HG02588 (cell line): ENCODE results near the gene NAT10.
A peak's percentile ranks its signal among the peaks of the same experiment; 100 is the strongest.

Experiments
- ATAC-seq: cut with Tn5 transposase; IDR thresholded peaks from one replicate; pipeline ENCODE4 v1.9.1; 2021; ENCODE audit warnings: mild to moderate bottlenecking, moderate library complexity; ENCODE audit not compliant: unreplicated experiment

The NAT10 gene

DNA sequence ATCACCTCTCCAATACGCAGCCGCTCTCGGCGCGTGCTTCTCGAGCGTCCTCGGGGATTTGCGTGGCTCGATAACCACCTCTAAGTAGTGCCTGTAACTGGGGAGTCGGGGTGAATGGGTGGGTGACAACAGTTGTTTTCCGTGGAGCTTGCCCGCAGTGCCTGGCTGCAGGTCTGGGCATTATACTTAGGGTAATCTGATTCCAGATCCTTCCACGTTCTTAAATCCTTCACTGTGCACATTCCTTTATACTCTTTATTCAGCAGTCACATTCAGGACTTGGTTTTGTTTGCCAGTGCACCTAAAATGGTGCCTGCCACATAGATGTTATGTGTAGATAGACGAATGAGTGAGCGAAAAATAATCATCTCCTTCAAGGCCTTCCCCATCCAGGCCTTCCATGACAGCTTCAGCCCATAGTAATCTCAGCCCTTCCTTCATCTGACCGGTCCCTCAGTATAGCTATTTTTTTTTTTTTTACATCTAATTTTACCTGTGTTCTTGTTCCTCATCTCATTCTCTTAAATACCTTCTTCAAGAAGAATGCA lies 602 bp downstream of the NAT10 start:
- no peak for ATAC-seq

- ATAC-seq: no peak
Observed at GRCh38 chr11:34111722-34112270, 6.4 kb downstream of the NAT10 start.

DNA sequence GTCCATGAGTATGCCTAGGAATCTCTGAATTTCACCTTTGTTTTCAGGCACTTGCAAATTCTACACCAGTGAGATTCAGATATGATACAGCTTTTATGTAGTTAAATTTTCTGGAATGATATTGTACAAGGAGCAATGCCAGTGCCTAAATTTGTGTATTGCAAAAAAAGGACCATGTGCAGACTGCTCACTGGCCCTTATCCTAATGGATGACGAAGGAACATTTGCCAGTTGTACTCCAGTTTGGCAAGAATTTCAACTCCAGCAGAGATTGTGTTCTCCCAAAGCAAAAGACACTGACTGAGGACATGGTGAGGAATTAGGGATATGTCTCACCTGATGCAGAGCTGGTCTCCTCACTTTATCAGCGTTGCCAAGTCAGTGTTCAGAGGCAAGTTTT lies 8.6 kb downstream of the NAT10 start:
- ATAC-seq: no peak

DNA sequence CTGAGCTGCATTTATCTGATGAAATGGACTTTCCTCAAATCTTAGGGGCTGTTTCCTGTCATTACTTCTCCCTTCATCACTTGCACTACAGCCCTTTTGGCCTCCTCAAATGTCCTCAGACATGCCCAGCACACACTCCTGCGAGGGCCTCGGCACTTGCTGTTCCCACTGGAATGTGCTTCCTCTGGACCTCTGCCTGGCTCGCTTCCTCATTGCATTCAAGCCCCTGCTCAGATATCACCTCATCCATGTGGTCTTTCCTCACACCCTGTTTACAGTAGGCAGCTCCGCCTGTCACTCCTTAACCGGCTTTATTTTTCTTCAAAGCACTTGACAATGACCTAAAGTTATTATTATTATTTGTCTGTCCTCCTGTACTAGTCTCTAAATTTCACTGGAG lies 9.0 kb downstream of the NAT10 start:
- ATAC-seq: no peak

GRCh38 chr11:34120651-34121050 lies 15.2 kb downstream of the NAT10 start:
- no peak for ATAC-seq

DNA sequence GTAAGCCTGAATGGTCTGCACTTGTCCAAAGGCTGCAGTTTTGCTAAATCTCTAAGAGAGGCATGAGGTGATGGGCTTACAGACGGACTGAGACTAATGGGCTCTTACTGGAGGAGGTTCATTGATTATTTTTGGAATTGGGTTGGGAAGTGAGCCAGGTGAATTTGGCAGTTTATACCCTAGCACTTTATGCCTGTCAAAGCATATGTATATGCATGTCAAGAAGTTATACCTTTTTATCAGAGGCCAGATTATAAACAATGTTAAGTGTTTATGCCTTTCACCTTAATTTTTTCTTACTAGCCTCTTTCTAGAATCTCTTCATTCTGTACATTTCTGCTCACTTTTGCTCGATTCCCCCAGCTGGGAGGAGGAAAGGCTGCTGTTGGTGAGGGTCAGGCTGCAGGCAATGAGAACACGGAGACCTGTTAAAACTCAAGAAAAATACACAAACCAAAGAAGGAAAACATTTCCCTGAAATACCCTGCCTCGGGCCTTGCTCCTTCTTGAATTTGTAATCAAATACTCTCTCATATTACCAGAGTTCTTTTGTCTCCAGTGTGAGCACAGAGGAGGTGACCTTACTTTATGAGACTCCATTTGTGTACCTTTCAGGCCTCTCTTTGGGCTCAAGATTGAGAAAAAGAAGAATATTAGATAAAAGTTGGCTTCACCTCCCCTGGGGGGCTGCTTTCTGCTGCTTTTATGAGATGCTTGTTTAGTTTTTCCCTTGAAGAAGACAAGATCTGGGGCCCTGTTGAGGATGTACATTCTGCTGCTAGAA lies 19.6 kb downstream of the NAT10 start:
- no peak for ATAC-seq

DNA sequence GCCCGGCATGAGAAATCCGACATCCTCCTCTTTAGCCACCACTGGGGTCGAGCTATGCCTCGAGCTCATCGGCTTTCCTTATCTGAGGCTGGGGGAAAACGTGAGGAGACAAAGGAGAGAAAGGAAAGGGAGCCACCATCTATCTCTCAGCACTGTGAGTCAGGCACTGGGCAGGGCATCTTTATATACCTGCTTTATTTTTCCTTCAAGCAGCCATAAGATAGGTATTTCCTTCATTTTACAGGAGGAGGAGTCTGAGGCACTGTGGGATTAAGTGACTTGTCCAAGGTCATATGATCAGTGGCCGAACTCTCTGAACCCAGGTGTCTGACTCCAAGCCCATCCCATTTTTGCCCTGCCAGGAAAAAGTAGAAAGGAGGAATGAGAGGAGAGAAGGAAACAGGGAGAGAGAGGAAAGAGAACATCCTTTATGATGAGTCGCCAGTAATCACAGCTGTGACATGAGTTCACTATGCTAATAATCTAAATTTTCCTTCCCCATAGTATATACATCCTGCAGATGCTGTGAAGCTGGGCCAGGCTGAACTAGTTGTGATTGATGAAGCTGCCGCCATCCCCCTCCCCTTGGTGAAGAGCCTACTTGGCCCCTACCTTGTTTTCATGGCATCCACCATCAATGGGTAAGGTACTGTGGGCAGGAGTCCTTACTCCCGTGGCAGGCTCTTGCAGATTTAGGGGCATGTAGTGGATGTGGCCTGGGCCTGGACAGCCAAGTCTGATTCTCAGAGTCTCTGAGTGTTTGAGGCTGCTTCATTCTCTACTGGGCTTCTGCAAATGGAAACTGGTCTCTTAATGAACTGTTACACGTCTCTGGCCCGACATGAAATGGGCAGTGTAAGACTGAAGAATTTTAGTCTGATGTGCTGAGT lies 21.8 kb downstream of the NAT10 start:
- ATAC-seq: no peak

DNA sequence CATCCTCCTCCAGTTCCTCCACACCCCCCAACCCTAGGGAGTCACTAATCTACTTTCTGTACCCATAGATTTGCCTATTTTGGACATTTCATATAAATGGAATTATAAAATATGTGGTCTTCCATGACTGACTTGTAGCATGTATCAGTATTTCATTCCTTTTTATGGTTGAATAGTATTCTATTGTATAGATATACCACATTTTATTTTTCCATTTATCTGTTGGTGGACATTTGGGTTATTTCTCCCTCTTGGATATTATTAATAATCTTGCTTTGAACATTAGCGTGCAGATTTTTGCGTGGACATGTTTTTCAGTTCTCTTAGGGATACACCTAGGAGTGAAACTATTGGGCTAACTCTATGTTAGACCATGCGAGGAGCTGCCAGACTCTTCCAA lies 23.4 kb downstream of the NAT10 start:
- ATAC-seq: no peak

GRCh38 chr11:34132261-34132965 lies 27.0 kb downstream of the NAT10 start:
- no peak for ATAC-seq

GRCh38 chr11:34134765-34135164 lies 29.3 kb downstream of the NAT10 start:
- peak; percentile 74 for ATAC-seq

DNA sequence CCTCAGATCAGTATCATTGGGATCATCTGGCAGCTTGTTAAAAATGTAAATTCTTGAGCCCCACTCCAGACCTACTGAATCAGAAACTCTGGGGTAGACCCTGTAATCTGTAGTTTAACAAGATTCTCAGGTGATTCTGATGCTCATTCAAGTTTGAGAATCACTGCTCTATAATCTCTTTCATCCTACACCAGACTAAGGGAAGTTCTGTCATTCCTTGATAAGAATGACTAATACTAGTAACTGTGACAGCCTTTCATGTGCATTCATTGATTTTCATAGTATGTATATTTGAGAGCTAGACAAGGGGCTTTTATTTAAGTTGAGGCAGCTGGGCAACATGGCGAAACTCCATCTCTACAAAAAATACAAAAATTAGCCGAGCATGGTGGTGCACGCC lies 30.0 kb downstream of the NAT10 start:
- ATAC-seq: no peak

GRCh38 chr11:34136420-34136819 lies 31.0 kb downstream of the NAT10 start:
- no peak for ATAC-seq

DNA sequence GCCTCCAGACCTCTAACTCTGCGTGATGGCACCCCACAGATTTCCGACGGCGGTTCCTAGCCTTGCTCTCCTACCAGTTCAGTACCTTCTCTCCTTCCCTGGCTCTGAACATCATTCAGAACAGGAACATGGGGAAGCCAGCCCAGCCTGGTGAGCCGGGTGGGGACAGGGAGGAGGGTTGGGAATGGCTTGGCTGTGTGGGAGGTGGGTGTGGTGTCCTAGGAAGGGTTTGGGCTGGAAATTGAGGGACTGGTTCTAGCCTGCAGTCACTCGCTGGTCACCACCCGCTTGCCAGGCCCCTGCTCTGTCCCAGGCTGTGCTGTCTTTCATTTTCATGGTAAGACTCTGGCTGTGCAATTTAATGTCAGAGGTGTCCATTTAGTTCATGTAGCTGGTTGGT lies 33.9 kb downstream of the NAT10 start:
- no peak for ATAC-seq

DNA sequence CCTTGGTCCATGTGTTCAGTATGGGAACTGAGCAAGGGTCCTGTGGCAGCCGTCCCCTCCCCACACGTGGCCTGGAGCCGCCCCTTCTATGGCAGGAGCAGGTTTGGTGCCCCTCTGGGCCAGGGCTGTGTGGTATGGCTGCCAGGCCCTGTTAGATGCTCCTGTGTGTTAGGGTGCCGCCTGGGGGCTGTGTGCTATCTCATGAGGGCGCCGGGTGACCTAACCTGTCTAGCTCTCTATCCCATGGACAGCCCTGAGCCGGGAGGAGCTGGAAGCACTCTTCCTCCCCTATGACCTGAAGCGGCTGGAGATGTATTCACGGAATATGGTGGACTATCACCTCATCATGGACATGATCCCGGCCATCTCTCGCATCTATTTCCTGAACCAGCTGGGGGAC lies 34.7 kb downstream of the NAT10 start:
- ATAC-seq: no peak

DNA sequence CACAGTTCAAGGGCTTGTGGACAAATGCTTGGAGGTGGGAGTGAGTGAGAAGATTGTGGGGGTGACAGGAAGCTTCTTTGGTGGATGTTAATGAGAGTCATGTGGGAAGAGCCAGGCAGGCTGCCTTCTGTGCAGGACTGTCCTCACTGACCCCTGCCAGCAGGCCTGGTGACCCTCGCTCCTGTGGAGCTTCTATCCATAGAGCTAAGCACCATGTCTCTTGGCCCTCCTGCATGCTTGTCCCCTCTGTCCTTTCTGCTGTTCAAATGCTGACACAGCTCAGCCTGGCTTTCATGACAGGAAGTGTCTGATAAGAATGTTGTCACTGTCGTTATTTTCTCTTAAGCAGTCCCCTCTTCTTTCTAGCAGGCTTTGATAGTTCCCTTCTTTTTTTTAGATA lies 37.6 kb downstream of the NAT10 start:
- no peak for ATAC-seq

- peak; percentile 53 for ATAC-seq
Observed at GRCh38 chr11:34145073-34145472, 39.6 kb downstream of the NAT10 start.

DNA sequence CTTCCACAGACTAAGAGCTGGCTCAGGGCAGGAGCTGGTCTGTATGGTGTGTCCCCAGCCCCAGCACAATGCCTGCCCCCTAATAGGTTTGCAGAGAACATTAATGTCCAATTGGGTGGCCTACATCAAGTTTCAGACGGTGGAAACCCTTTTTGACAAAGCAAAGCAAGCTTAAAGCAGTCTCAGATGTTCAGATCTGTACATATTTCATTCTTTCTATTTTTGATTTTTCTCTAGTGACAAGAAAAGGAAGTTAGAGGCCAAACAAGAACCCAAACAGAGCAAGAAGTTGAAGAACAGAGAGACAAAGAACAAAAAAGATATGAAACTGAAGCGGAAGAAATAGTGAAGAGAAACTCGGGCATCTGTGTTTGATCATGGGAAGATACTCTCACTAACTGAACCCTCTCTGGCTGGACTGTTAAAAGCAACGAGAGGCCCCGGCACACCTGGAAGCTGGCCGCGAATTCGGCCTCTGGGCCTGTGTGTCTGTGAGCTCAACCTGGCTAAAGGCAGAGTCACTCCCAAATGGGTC lies 40.5 kb downstream of the NAT10 start:
- no peak for ATAC-seq

DNA sequence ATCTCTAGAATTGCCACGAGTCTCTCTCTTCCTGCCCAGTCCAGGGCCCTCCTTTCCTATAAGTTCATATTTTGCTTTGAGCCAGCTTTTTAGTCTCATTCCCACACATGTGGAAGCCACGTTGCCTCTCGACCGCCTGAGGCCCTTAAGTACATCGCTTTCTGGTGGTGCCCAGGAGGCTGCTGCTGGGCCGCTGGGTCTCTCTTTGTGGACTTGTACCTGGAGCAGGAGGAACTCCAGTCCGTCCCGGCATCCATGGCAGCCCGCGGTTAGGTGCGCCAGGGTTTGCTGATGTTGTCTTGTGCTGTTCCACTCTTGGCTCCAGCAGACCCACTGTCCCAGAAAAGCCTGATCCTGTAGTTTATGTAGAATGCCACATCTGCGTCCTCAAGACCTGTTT lies 41.0 kb downstream of the NAT10 start:
- no peak for ATAC-seq

DNA sequence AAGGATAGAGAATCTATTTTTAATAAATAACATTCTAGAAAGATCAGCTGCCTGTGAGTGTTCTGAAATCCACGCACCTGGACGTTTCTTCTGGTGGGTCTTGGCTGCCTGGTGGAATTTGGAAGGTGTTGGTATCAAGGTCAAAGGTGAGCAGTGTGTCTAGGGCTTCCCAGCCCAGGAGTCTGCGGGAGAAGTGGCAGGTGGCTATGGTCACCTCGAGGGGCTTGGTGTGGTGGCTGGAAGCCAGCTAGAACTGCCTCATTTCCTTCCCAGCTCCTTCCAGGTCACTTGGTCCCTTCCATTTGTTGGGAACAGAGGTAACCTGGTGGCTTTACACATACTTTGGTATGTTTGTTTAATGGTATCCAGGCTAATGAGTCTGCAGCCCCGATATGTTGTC lies 41.4 kb downstream of the NAT10 start:
- ATAC-seq: no peak

- ATAC-seq: no peak
Observed at GRCh38 chr11:34147581-34147980, 42.2 kb downstream of the NAT10 start.
